NB4 (cell line): Measurements from ENCODE around the gene ST7L.

Experiments
- POLR2A ChIP-seq: IDR thresholded peaks from 2 replicates; pipeline ENCODE4 v1.6.1; 2011; ENCODE audit warnings: mild to moderate bottlenecking; ENCODE audit not compliant: insufficient read length; ENCODE audit errors: extremely low read depth
- TF ChIP-seq, protein P1 (sequence below): IDR thresholded peaks from one replicate; pipeline ENCODE4 v1.5.1; 2012; ENCODE audit warnings: low read depth, low read length
- TF ChIP-seq, protein P2 (sequence below): IDR thresholded peaks from 2 replicates; pipeline ENCODE4 v1.6.1; 2011; ENCODE audit warnings: low read depth, low read length

DNA sequence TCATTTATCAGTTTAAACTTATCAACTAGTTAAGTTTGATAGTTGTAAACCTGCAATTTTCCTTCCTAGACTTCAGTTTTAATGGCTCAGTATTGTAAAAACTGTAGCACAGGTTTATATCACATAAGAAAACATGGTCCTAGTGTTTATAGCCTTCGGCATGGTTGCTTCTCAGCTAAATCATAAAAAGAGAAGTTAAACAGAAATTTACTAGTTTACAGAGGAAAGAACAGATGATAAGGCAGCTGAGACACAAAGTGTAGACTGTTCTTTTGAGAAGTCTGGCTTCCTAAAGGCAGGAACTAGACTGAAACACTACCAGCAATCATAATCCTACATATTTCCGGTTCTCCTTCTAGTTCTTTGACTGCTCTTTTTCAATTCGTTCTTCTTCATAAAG lies 70.4 kb downstream of the ST7L start:
- TF ChIP-seq POLR2A: no peak
- TF ChIP-seq, protein P1, sequence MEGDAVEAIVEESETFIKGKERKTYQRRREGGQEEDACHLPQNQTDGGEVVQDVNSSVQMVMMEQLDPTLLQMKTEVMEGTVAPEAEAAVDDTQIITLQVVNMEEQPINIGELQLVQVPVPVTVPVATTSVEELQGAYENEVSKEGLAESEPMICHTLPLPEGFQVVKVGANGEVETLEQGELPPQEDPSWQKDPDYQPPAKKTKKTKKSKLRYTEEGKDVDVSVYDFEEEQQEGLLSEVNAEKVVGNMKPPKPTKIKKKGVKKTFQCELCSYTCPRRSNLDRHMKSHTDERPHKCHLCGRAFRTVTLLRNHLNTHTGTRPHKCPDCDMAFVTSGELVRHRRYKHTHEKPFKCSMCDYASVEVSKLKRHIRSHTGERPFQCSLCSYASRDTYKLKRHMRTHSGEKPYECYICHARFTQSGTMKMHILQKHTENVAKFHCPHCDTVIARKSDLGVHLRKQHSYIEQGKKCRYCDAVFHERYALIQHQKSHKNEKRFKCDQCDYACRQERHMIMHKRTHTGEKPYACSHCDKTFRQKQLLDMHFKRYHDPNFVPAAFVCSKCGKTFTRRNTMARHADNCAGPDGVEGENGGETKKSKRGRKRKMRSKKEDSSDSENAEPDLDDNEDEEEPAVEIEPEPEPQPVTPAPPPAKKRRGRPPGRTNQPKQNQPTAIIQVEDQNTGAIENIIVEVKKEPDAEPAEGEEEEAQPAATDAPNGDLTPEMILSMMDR: no peak
- TF ChIP-seq, protein P2, sequence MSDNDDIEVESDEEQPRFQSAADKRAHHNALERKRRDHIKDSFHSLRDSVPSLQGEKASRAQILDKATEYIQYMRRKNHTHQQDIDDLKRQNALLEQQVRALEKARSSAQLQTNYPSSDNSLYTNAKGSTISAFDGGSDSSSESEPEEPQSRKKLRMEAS: no peak
